HepG2 (cell line): ENCODE measurements around the gene SLC16A4. TPM values are rescaled to one million over a fixed set of nuclear protein-coding genes. Genes with fewer than 3 reads are reported as not detected.

Experiments
- DPF2 ChIP-seq: sonication (generic); formaldehyde crosslinking; IDR thresholded peaks from 2 replicates; pipeline ENCODE4 v1.4.0; 2020; ENCODE audit warnings: mild to moderate bottlenecking, low read depth, missing genetic modification reagents, borderline replicate concordance
- HDAC2 ChIP-seq: sonication (generic); formaldehyde crosslinking; IDR thresholded peaks from 2 replicates; pipeline ENCODE4 v1.4.0; 2020; ENCODE audit warnings: missing genetic modification reagents
- KMT2A ChIP-seq: sonication (generic); formaldehyde crosslinking; IDR thresholded peaks from 2 replicates; pipeline ENCODE4 v1.4.0; 2020; ENCODE audit warnings: missing genetic modification reagents
- MED1 ChIP-seq: sonication (generic); formaldehyde crosslinking; IDR thresholded peaks from 2 replicates; pipeline ENCODE4 v1.4.0; 2020; ENCODE audit warnings: missing genetic modification reagents
- NRL ChIP-seq: sonication (generic); formaldehyde crosslinking; IDR thresholded peaks from 2 replicates; pipeline ENCODE4 v1.5.0; 2020; ENCODE audit warnings: missing genetic modification reagents, mild to moderate bottlenecking, moderate library complexity, borderline replicate concordance
- RCOR2 ChIP-seq: IDR thresholded peaks from 2 replicates; pipeline ENCODE4 v1.6.1; 2016; ENCODE audit warnings: missing biosample characterization, missing genetic modification reagents
- REXO4 ChIP-seq: sonication (generic); formaldehyde crosslinking; IDR thresholded peaks from 2 replicates; pipeline ENCODE4 v1.8.0; 2022; ENCODE audit warnings: missing genetic modification reagents, mild to moderate bottlenecking, borderline replicate concordance
- RFXAP ChIP-seq: sonication (generic); formaldehyde crosslinking; IDR thresholded peaks from 2 replicates; pipeline ENCODE4 v1.4.0; 2020; ENCODE audit warnings: missing genetic modification reagents, borderline replicate concordance
- RXRA ChIP-seq: sonication (generic); formaldehyde crosslinking; IDR thresholded peaks from 2 replicates; pipeline ENCODE4 v1.5.1; 2020; ENCODE audit warnings: missing genetic modification reagents
- SMAD1 ChIP-seq: sonication (generic); formaldehyde crosslinking; IDR thresholded peaks from 2 replicates; pipeline ENCODE4 v1.4.0; 2020; ENCODE audit warnings: missing genetic modification reagents, low read depth, mild to moderate bottlenecking, borderline replicate concordance
- ZNF160 ChIP-seq: sonication (generic); formaldehyde crosslinking; IDR thresholded peaks from 2 replicates; pipeline ENCODE4 v1.8.0; 2022; ENCODE audit warnings: mild to moderate bottlenecking, inconsistent platforms, missing genetic modification reagents
- ZNF207 ChIP-seq: fragments of 450-650 bp; IDR thresholded peaks from 2 replicates; pipeline ENCODE4 v1.6.1; 2016; ENCODE audit warnings: antibody characterized with exemption, borderline replicate concordance
- ZNF329 ChIP-seq: sonication (generic); formaldehyde crosslinking; IDR thresholded peaks from 2 replicates; pipeline ENCODE4 v1.9.0; 2021; ENCODE audit warnings: low read depth, mild to moderate bottlenecking, missing genetic modification reagents
- ZNF564 ChIP-seq: sonication (generic); formaldehyde crosslinking; IDR thresholded peaks from 2 replicates; pipeline ENCODE4 v1.8.1; 2023; ENCODE audit warnings: mild to moderate bottlenecking, missing genetic modification reagents
- ZNF629 ChIP-seq: sonication (generic); formaldehyde crosslinking; conservative IDR thresholded peaks from 2 replicates; pipeline ENCODE4 v1.5.0; 2020; ENCODE audit warnings: missing genetic modification reagents
- ZNF709 ChIP-seq: sonication (generic); formaldehyde crosslinking; IDR thresholded peaks from 2 replicates; pipeline ENCODE4 v1.5.0; 2020; ENCODE audit warnings: mild to moderate bottlenecking, missing genetic modification reagents
- polyA plus RNA-seq, 8 experiments: library from polyadenylated mRNA; depleted of rRNA in 3 of 8; stranded (reverse) in 7 of 8; unstranded in 1 of 8; fragments of >200 nt; fragmentation: Illumina TruSeq in 4 of 8; extraction: Trizol in 4 of 8; gene quantifications; 2 replicates each; pipeline versions ENCODE4 v1.2.1 to v1.2.3, GENCODE V29; 2011 to 2016; ENCODE audit warnings: low read depth in 4 of 8, missing spikeins in 1 of 8, mixed read lengths in 1 of 8; ENCODE audit not compliant: insufficient read depth in 1 of 8
- total RNA-seq, 5 experiments: library from RNA; depleted of rRNA; stranded (reverse); fragments of >200 nt; fragmentation: Illumina TruSeq; extraction: Trizol; gene quantifications; 2 replicates each; pipeline ENCODE4 v1.2.3, GENCODE V29; 2016; ENCODE audit warnings: low read depth in 1 of 5
- TF ChIP-seq, protein P1 (sequence below): IDR thresholded peaks from 2 replicates; pipeline ENCODE4 v1.6.1; 2012; ENCODE audit warnings: low read depth, low read length, improper control_type of control experiment
- TF ChIP-seq, protein P2 (sequence below): sonication (generic); formaldehyde crosslinking; IDR thresholded peaks from 2 replicates; pipeline ENCODE4 v1.4.0; 2020; ENCODE audit warnings: mild to moderate bottlenecking, low read depth, missing genetic modification reagents
- TF ChIP-seq, protein P3 (sequence below), 2 experiments: IDR thresholded peaks; 2 replicates each; pipeline ENCODE4 v1.6.1; 2011 to 2012; ENCODE audit warnings: low read length in 2 of 2, borderline replicate concordance in 1 of 2, low read depth in 1 of 2, mild to moderate bottlenecking in 1 of 2, moderate library complexity in 1 of 2

SLC16A4 gene
- total and polyA plus RNA-seq, 2 of the 13 experiments (the other 11 are each of a cell fraction or from before 2014, with no cell fraction given), result 1.1 to 1.5 TPM

DNA sequence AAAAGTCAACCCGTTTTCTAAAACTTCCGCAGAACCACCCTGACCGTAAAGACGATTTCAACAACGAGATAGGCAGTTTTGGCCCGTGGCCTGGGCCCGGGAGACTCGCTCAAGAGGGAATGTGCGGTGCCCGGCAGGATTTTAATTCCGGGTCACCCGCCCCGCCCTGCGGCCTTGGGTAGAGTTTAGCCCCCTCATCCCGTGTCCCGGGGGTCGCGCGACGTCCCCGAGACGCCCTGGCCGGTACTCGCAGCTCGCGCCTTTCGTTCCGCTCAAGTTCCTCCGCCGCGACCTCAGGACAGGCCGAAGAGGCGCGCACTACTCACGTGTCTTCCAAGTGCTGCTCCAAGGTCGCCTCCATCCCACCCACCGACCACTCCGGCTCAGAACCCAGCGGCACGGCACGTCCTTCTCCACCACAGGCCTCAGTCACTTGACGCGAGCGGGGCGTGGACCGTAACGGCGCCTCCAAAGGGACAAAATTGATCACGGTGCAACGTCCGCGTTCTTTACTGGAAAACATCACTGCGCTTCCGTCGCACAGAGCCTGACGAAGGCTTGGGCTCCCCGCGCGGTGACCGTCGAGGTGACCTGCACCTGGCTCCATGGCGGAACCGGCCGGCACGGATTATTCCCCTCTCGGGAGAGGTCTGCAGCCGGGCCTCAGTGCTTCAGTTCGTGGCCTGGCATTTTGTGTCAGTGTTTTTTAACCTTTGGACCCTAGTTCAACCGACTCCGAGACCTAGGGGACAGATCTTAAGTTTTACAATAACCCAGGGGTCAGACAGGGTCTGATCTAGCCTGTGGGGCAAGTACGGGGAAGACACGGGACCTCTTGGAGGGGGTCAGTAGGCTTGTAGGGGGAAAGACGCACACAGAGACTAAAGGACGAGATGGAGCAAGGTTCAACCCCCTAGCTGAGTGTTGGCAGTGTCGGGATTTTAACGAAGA lies 16.7 kb upstream of the SLC16A4 start, which contains the start of gene LAMTOR5 (continued):
- TF ChIP-seq NRL (CRISPR knock-in tag) (peak; percentile 97), ZNF160 (CRISPR knock-in tag) (no peak; the same call in 1 of the 2 replicates), KMT2A (peak; percentile 94), ZNF564 (peak; percentile 91), HDAC2 (CRISPR knock-in tag) (peak; percentile 86), ZNF709 (CRISPR knock-in tag) (peak; percentile 88), ZNF629 (CRISPR knock-in tag) (peak; percentile 66), RCOR2 (CRISPR knock-in tag) (no peak; the same call in 1 of the 2 replicates), RFXAP (CRISPR knock-in tag) (peak; percentile 90), MED1 (CRISPR knock-in tag) (peak; percentile 88), RXRA (CRISPR knock-in tag) (peak; percentile 88; the same call in 1 of the 2 replicates), SMAD1 (CRISPR knock-in tag) (peak; percentile 80; the same call in 1 of the 2 replicates), ZNF207 (no peak), DPF2 (CRISPR knock-in tag) (peak; percentile 58; the same call in 1 of the 2 replicates), REXO4 (CRISPR knock-in tag) (no peak), ZNF329 (CRISPR knock-in tag) (peak; percentile 72; the same call in 1 of the 2 replicates)
- TF ChIP-seq, protein P1, sequence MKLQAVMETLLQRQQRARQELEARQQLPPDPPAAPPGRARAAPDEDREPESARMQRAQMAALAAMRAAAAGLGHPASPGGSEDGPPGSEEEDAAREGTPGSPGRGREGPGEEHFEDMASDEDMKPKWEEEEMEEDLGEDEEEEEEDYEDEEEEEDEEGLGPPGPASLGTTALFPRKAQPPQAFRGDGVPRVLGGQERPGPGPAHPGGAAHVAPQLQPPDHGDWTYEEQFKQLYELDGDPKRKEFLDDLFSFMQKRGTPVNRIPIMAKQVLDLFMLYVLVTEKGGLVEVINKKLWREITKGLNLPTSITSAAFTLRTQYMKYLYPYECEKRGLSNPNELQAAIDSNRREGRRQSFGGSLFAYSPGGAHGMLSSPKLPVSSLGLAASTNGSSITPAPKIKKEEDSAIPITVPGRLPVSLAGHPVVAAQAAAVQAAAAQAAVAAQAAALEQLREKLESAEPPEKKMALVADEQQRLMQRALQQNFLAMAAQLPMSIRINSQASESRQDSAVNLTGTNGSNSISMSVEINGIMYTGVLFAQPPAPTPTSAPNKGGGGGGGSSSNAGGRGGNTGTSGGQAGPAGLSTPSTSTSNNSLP, result no peak
- TF ChIP-seq, protein P2, sequence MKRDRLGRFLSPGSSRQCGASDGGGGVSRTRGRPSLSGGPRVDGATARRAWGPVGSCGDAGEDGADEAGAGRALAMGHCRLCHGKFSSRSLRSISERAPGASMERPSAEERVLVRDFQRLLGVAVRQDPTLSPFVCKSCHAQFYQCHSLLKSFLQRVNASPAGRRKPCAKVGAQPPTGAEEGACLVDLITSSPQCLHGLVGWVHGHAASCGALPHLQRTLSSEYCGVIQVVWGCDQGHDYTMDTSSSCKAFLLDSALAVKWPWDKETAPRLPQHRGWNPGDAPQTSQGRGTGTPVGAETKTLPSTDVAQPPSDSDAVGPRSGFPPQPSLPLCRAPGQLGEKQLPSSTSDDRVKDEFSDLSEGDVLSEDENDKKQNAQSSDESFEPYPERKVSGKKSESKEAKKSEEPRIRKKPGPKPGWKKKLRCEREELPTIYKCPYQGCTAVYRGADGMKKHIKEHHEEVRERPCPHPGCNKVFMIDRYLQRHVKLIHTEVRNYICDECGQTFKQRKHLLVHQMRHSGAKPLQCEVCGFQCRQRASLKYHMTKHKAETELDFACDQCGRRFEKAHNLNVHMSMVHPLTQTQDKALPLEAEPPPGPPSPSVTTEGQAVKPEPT, result peak; percentile 87; the same call in 1 of the 2 replicates
- TF ChIP-seq, protein P3, sequence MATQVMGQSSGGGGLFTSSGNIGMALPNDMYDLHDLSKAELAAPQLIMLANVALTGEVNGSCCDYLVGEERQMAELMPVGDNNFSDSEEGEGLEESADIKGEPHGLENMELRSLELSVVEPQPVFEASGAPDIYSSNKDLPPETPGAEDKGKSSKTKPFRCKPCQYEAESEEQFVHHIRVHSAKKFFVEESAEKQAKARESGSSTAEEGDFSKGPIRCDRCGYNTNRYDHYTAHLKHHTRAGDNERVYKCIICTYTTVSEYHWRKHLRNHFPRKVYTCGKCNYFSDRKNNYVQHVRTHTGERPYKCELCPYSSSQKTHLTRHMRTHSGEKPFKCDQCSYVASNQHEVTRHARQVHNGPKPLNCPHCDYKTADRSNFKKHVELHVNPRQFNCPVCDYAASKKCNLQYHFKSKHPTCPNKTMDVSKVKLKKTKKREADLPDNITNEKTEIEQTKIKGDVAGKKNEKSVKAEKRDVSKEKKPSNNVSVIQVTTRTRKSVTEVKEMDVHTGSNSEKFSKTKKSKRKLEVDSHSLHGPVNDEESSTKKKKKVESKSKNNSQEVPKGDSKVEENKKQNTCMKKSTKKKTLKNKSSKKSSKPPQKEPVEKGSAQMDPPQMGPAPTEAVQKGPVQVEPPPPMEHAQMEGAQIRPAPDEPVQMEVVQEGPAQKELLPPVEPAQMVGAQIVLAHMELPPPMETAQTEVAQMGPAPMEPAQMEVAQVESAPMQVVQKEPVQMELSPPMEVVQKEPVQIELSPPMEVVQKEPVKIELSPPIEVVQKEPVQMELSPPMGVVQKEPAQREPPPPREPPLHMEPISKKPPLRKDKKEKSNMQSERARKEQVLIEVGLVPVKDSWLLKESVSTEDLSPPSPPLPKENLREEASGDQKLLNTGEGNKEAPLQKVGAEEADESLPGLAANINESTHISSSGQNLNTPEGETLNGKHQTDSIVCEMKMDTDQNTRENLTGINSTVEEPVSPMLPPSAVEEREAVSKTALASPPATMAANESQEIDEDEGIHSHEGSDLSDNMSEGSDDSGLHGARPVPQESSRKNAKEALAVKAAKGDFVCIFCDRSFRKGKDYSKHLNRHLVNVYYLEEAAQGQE (IDR thresholded peaks at IDR 0.05; ENCODE audit: borderline replicate concordance in 1 of 2, low read depth in 1 of 2, low read length in 2 of 2), result peak in 1 of 2 experiments; percentile 19; a peak in 1 of 4 replicates
